ENCODE results near the gene SENP1.

GRCh38 chr12:48008950-48009349, 96.9 kb downstream of the SENP1 start:
- TF ChIP-seq CTCF (IDR thresholded peaks at IDR 0.05) (no peak), POLR2A (IDR thresholded peaks at IDR 0.05) (no peak)
